Gastrocnemius medialis (tissue), 4 donors: ENCODE measurements around the gene DTWD2. TPM values are rescaled to one million over a fixed set of nuclear protein-coding genes. Genes with fewer than 3 reads are reported as not detected.
A peak's percentile ranks its signal among the peaks of the same experiment; 100 is the strongest.

Experiments
- ATAC-seq, 2 donors: fragments of 150-250 bp; one replicate each; pipeline ENCODE4 v1.9.1; 2016
- DNase-seq, 2 donors: peaks; one replicate each; pipeline ENCODE4 v3.0.0-alpha.2; 2019
- H3K27ac ChIP-seq, 4 donors: fragments of 200-600 bp; sonication (generic); 1 replicate in 1 of 4; 2 replicates in 3 of 4; pipeline ENCODE4 v1.5.1; 2016 to 2018; ENCODE audit warnings: mild to moderate bottlenecking in 2 of 4, moderate library complexity in 1 of 4
- H3K27me3 ChIP-seq, 3 donors: fragments of 200-600 bp; sonication (generic) in 2 of 3; 1 replicate in 1 of 3; 2 replicates in 2 of 3; pipeline versions ENCODE4 v1.5.1 to v1.6.0; 2016 to 2019; ENCODE audit warnings: mild to moderate bottlenecking in 1 of 3, moderate library complexity in 1 of 3
- H3K36me3 ChIP-seq, 2 donors: fragments of 200-600 bp; sonication (generic) in 1 of 2; one replicate each; pipeline ENCODE4 v1.5.1; 2017 to 2018
- H3K4me1 ChIP-seq, 2 donors: fragments of 200-600 bp; sonication (generic) in 1 of 2; one replicate each; pipeline ENCODE4 v1.5.1; 2016 to 2017; ENCODE audit warnings: mild to moderate bottlenecking in 2 of 2
- H3K4me3 ChIP-seq, 4 donors: fragments of 200-600 bp; sonication (generic) in 3 of 4; 1 replicate in 1 of 4; 2 replicates in 3 of 4; pipeline ENCODE4 v1.5.1; 2016 to 2019; ENCODE audit warnings: mild to moderate bottlenecking in 2 of 4
- H3K9me3 ChIP-seq, 3 donors: fragments of 200-600 bp; sonication (generic) in 2 of 3; 1 replicate in 1 of 3; 2 replicates in 2 of 3; pipeline ENCODE4 v1.5.1; 2016 to 2019
- CTCF ChIP-seq, 5 experiments: fragments of 450-650 bp in 3 of 5; fragments of 200-600 bp in 2 of 5; sonication (generic) in 2 of 5; IDR thresholded peaks in 4 of 5; conservative IDR thresholded peaks in 1 of 5; 1 replicate in 4 of 5; 2 replicates in 1 of 5; pipeline ENCODE4 v1.5.1; 2016 to 2019; ENCODE audit warnings: antibody characterized with exemption in 5 of 5, mild to moderate bottlenecking in 3 of 5, moderate library complexity in 3 of 5
- POLR2A ChIP-seq, 2 donors: fragments of 450-650 bp; IDR thresholded peaks; one replicate each; pipeline ENCODE4 v1.6.1; 2017; ENCODE audit warnings: antibody characterized with exemption in 2 of 2, mild to moderate bottlenecking in 2 of 2, moderate library complexity in 2 of 2
- in situ Hi-C, 4 donors: fragments of 200-750 bp; cut with MboI; loops; one replicate each; pipeline versions ENCODE4 v1.15.0 to v1.8.0; 2017; ENCODE audit warnings: low sequenced_read_pairs in 4 of 4
- intact Hi-C: fragments of 100-400 bp; cut with DNase I; formaldehyde crosslinking; loops from one replicate; pipeline ENCODE4 v1.15.1; 2023; ENCODE audit warnings: low total_unique reads
- total RNA-seq, 4 donors: library from RNA; depleted of rRNA; stranded (reverse); fragments of >200 nt; gene quantifications; one replicate each; pipeline versions ENCODE4 v1.1.0 to v1.2.3, GENCODE V29; 2016

DTWD2 gene, protein sequence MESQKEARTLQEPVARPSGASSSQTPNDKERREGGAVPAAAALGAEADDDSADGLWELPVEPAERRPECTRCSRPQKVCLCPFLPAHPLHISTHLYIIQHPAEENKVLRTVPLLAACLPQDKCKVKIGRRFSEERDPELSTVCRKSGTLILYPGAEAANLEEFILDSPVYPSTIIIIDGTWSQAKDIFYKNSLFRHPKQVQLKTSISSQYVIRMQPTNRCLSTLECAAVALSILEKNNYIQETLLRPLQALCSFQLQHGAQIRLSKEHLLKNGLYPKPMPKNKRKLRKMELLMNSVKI
- total RNA-seq = 10 to 100 TPM in 1 of 4 donors, 1 to 10 TPM in 3; 2.5 to 19.2 (median 8.0) TPM

DNA sequence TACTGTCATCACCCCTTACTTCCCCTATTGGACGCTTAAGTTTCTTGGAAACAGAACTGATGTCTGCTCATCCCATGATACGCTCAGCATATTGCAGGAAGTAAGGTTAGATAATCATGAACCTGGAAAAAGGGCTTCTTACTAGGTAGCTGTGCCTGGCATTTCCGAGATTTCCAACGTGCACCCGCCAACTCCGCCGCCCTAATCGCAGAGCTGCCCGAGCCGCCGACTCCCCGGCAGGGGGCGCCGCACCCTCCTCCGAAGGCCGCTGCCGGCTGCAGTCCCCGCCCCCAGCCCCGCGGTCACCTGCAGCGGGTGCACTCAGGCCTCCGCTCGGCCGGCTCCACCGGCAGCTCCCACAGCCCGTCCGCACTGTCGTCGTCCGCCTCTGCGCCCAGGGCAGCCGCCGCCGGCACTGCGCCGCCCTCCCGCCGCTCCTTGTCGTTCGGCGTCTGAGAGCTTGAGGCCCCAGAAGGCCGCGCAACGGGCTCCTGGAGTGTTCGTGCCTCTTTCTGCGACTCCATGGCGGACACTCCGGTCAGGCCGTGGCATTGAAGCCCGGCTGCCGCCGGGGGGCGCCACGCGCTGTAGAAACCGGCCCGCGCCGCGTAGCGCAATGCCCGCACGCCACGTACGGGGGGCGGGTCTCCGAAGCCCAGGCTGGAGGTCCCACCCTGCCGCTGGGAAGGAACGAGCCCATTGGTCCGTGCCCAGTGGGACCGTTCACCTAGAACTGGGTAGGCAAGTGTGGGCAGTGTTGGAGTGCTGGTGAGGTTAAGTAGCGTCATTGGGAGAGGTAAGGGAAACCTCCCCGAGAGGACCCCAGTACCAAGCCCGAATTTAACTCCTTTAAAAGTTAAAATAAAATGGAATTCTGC, at the start of gene DTWD2:
Gene DTWD2, minus strand, starts transcription at position 560 of the 878 bp plus-strand sequence. Its CDS starts 36 bp downstream, at position 524.
- no peaks in the 10 kb centered on the region for H3K9me3 ChIP-seq
- H3K27me3 ChIP-seq = no peaks in the 10 kb centered on the region
- intact Hi-C loops = loop anchor here (1.0 to 5.0 kb wide), 4 partner anchors 83 to 424 kb away; partner anchors contain the start of gene DMXL1
- ATAC-seq = peak; percentile 97 to 98
- peak within 1 kb of the TSS; percentile 83 to 96 (median 95) for H3K27ac ChIP-seq
- H3K4me3 ChIP-seq = peak within 1 kb of the TSS; percentile 67 to 91 (median 85)
- in situ Hi-C loops = loop anchor here (5.0 to 25.0 kb wide), 6 partner anchors 224 to 427 kb away; no protein-coding TSS in a partner anchor
- TF ChIP-seq POLR2A (IDR thresholded peaks at IDR 0.05) (peak in 1 of 2 donors; percentile 26), CTCF (IDR thresholded peaks at IDR 0.05 in 4 of 5, conservative IDR thresholded peaks at IDR 0.05 in 1 of 5) (peak; percentile 90 to 97 (median 91))
- peaks cover 15 to 20% of the 10 kb centered on the region in 2 donors for H3K4me1 ChIP-seq
- no peaks in the 10 kb centered on the region for H3K36me3 ChIP-seq
- DNase-seq = peak; percentile 78 to 87

- H3K36me3 ChIP-seq = no peaks in the 10 kb centered on the region
- no peak overlapping the region for H3K4me3 ChIP-seq
- no peaks in the 10 kb centered on the region for H3K9me3 ChIP-seq
- H3K27me3 ChIP-seq = no peaks in the 10 kb centered on the region
- TF ChIP-seq POLR2A (IDR thresholded peaks at IDR 0.05) (no peak), CTCF (IDR thresholded peaks at IDR 0.05 in 4 of 5, conservative IDR thresholded peaks at IDR 0.05 in 1 of 5) (no peak)
- no peak for DNase-seq
- in situ Hi-C loops = no loop called here
- H3K27ac ChIP-seq = no peak overlapping the region
- intact Hi-C loops = no loop called here
- no peak for ATAC-seq
- H3K4me1 ChIP-seq = no peaks in the 10 kb centered on the region
Measured at GRCh38 chr5:119037496-119038215, 49.3 kb upstream of the DTWD2 start.

DNA sequence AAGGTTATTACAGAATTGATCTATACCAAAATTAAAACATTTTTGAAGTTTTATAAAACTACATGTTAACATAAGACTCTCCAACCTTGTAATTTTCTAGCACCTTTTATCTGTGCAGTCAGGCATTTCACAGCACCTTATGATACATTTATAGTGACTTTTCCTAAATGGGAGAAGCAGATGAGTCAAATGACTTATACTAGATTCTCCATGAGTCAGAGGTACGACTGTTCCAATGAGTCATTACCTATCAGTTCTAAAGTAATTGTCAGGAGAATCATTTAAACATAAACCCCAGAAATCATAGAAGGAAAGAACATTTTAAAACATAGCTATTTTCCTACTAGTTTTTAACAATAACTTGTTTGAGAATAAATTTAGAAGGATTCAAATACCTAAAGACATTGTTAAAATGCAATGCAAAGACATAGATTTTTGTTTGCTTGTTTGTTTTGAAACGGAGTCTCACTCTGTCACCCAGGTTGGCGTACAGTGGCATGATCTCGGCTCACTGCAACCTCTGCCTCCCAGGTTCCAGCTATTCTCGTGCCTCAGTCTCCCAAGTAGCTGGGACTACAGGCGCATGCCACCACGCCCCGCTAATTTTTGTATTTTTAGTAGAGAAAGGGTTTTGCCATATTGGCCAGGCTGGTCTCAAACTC, 47.9 kb upstream of the DTWD2 start:
- in situ Hi-C loops = no loop called here
- TF ChIP-seq POLR2A (IDR thresholded peaks at IDR 0.05) (no peak), CTCF (IDR thresholded peaks at IDR 0.05 in 4 of 5, conservative IDR thresholded peaks at IDR 0.05 in 1 of 5) (no peak)
- intact Hi-C loops = no loop called here
- no peak overlapping the region for H3K4me3 ChIP-seq
- H3K9me3 ChIP-seq = no peaks in the 10 kb centered on the region
- H3K4me1 ChIP-seq = no peaks in the 10 kb centered on the region
- no peaks in the 10 kb centered on the region for H3K27me3 ChIP-seq
- ATAC-seq (no peak), DNase-seq (no peak)
- H3K36me3 ChIP-seq = no peaks in the 10 kb centered on the region
- no peak overlapping the region for H3K27ac ChIP-seq

- Histone ChIP-seq H3K4me1 (no peaks in the 10 kb centered on the region), H3K4me3 (no peak overlapping the region), H3K9me3 (no peaks in the 10 kb centered on the region), H3K27me3 (no peaks in the 10 kb centered on the region), H3K27ac (no peak overlapping the region), H3K36me3 (no peaks in the 10 kb centered on the region)
- TF ChIP-seq CTCF (IDR thresholded peaks at IDR 0.05 in 4 of 5, conservative IDR thresholded peaks at IDR 0.05 in 1 of 5) (no peak), POLR2A (IDR thresholded peaks at IDR 0.05) (no peak)
- in situ Hi-C loops (no loop called here), intact Hi-C loops (no loop called here)
- DNase-seq = no peak
- ATAC-seq = no peak
Measured at GRCh38 chr5:119033135-119033534, 44.8 kb upstream of the DTWD2 start.
